Astrocyte (in vitro differentiated cells and primary cell): Measurements from ENCODE around the gene CPNE2.

Experiments used
- EZH2 ChIP-seq: IDR thresholded peaks from 2 replicates; pipeline ENCODE4 v1.6.1; 2012; ENCODE audit warnings: mild to moderate bottlenecking, low read length, inconsistent platforms; ENCODE audit not compliant: insufficient read depth
- TF ChIP-seq, protein P1 (sequence below): IDR thresholded peaks from 2 replicates; pipeline ENCODE4 v1.5.1; 2011; ENCODE audit warnings: low read depth, mild to moderate bottlenecking, inconsistent platforms, low read length, moderate library complexity; ENCODE audit not compliant: insufficient read depth

- TF ChIP-seq, protein P1, sequence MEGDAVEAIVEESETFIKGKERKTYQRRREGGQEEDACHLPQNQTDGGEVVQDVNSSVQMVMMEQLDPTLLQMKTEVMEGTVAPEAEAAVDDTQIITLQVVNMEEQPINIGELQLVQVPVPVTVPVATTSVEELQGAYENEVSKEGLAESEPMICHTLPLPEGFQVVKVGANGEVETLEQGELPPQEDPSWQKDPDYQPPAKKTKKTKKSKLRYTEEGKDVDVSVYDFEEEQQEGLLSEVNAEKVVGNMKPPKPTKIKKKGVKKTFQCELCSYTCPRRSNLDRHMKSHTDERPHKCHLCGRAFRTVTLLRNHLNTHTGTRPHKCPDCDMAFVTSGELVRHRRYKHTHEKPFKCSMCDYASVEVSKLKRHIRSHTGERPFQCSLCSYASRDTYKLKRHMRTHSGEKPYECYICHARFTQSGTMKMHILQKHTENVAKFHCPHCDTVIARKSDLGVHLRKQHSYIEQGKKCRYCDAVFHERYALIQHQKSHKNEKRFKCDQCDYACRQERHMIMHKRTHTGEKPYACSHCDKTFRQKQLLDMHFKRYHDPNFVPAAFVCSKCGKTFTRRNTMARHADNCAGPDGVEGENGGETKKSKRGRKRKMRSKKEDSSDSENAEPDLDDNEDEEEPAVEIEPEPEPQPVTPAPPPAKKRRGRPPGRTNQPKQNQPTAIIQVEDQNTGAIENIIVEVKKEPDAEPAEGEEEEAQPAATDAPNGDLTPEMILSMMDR: peak; percentile 63
- no peak for TF ChIP-seq EZH2
Observed at GRCh38 chr16:57045694-57046381, 46.5 kb upstream of the CPNE2 start.
